ENCODE data around the gene C1orf94. TPM values are rescaled to one million over a fixed set of nuclear protein-coding genes. Genes with fewer than 3 reads are reported as not detected.

Gene C1orf94
- total and polyA plus RNA-seq, 11 donors: not detected

- no peak overlapping the region for H3K27ac ChIP-seq
- peaks cover 0 to 40% (median 8%) of the 10 kb centered on the region in 9 donors for H3K27me3 ChIP-seq
- 73 to 79% (median 75%) methylated on average over 12 of the region's 12 CpGs for WGBS, 4 donors
These were observed 10.2 kb downstream of the C1orf94 start for GRCh38 chr1:34186741-34187494.

GRCh38 chr1:34188418-34188817, 11.7 kb downstream of the C1orf94 start:
- no peak for DNase-seq
- TF ChIP-seq POLR2A (IDR thresholded peaks at IDR 0.05): no peak
- TF ChIP-seq CTCF (IDR thresholded peaks at IDR 0.05): no peak
- H3K4me3 ChIP-seq: no peak overlapping the region
- WGBS, 4 donors: 8 to 19% (median 13%) methylated on average over 6 to 8 of the region's 8 CpGs
- no peaks in the 10 kb centered on the region for H3K4me1 ChIP-seq
- H3K9me3 ChIP-seq: peaks cover 0 to 13% (median 2%) of the 10 kb centered on the region in 12 donors
- H3K36me3 ChIP-seq: no peaks in the 10 kb centered on the region
- no peak for ATAC-seq
- intact Hi-C loops (cut with DNase I): no loop called here
- no peak overlapping the region for H3K27ac ChIP-seq
- H3K27me3 ChIP-seq: peaks cover 0 to 39% (median 8%) of the 10 kb centered on the region in 9 donors

More at GRCh38 chr1:34186741-34187494, 10.2 kb downstream of the C1orf94 start:
- H3K36me3 ChIP-seq: no peaks in the 10 kb centered on the region
- peaks cover 0 to 13% (median 2%) of the 10 kb centered on the region in 12 donors for H3K9me3 ChIP-seq
- no peaks in the 10 kb centered on the region for H3K4me1 ChIP-seq
- no peak overlapping the region for H3K4me3 ChIP-seq
- TF ChIP-seq POLR2A (IDR thresholded peaks at IDR 0.05) (no peak), CTCF (IDR thresholded peaks at IDR 0.05) (no peak)
- DNase-seq (no peak), ATAC-seq (no peak)
- intact Hi-C loops (cut with DNase I): no loop called here

GRCh38 chr1:34188985-34189384, 12.3 kb downstream of the C1orf94 start:
- ATAC-seq: peak in 1 of 4 donors; percentile 33
- no peak overlapping the region for H3K27ac ChIP-seq
- H3K27me3 ChIP-seq: peaks cover 0 to 39% (median 8%) of the 10 kb centered on the region in 9 donors
- TF ChIP-seq CTCF (IDR thresholded peaks at IDR 0.05): no peak
- no peak for TF ChIP-seq POLR2A (IDR thresholded peaks at IDR 0.05)
- intact Hi-C loops (cut with DNase I): no loop called here
- no peaks in the 10 kb centered on the region for H3K36me3 ChIP-seq
- DNase-seq: no peak
- WGBS, 4 donors: 55 to 76% (median 65%) methylated on average over 4 of the region's 4 CpGs
- H3K4me3 ChIP-seq: no peak overlapping the region
- H3K4me1 ChIP-seq: no peaks in the 10 kb centered on the region
- H3K9me3 ChIP-seq: peaks cover 0 to 13% (median 2%) of the 10 kb centered on the region in 12 donors

- 59 to 81% (median 70%) methylated on average over 2 of the region's 2 CpGs for WGBS, 4 donors
- H3K36me3 ChIP-seq: no peaks in the 10 kb centered on the region
- peaks cover 0 to 13% (median 2%) of the 10 kb centered on the region in 12 donors for H3K9me3 ChIP-seq
- DNase-seq: no peak
- intact Hi-C loops (cut with DNase I): no loop called here
- H3K4me1 ChIP-seq: no peaks in the 10 kb centered on the region
- no peak overlapping the region for H3K4me3 ChIP-seq
- TF ChIP-seq POLR2A (IDR thresholded peaks at IDR 0.05): no peak
- TF ChIP-seq CTCF (IDR thresholded peaks at IDR 0.05): no peak
- ATAC-seq: no peak
- peaks cover 0 to 36% (median 8%) of the 10 kb centered on the region in 9 donors for H3K27me3 ChIP-seq
- no peak overlapping the region for H3K27ac ChIP-seq
These were observed 14.0 kb downstream of the C1orf94 start for GRCh38 chr1:34190692-34191091.
